GM18861 (cell line): ENCODE results near the gene ZDHHC20.

Experiments used
- ATAC-seq: cut with Tn5 transposase; IDR thresholded peaks from one replicate; pipeline ENCODE4 v1.9.1; 2021; ENCODE audit not compliant: unreplicated experiment

The ZDHHC20 gene

GRCh38 chr13:21328201-21328600 is 130.9 kb downstream of the ZDHHC20 start:
- no peak for ATAC-seq

DNA sequence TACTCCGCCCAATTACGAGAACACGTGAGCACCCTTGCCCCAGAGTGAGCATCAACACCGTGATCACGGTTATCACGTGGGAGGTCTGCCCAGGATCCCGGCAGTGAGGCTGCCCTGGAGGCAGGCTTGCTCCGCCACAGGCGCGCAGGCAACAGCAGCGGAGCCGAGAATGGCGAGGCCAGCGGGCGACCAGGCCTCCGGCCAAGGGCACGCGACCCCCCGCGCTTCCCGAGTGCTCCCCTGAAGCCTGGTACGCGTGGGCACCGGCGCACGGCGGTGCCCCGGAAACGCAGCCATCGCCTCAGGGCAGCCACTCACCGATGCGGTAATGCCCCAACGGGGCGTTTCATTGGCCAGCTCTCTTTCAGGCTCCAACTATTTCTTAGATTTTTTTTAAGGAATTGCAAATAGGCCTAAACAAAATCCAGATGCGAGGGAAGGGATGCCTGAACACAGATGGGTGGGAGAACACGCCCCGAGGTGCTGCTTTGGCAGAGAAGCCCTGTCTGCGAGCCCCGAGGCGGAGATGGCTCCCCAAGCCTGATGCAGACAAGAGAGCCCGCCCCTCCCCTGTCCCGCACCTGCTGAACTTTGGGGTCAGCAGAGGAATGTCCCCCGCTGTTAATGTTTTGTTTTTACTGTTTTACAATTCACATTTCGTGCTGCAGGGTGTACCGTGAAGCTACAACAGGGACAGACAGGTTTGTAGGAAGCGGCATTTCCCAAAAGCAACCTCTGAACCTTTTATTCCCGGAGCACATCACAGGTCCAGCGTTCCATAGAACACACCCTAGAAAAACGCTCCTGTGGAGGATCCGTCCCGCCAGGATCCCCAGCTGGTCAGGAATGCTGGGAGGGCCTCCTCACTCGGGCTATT is 132.7 kb downstream of the ZDHHC20 start:
- ATAC-seq = no peak

GRCh38 chr13:21324803-21325202 is 134.3 kb downstream of the ZDHHC20 start:
- ATAC-seq = no peak

DNA sequence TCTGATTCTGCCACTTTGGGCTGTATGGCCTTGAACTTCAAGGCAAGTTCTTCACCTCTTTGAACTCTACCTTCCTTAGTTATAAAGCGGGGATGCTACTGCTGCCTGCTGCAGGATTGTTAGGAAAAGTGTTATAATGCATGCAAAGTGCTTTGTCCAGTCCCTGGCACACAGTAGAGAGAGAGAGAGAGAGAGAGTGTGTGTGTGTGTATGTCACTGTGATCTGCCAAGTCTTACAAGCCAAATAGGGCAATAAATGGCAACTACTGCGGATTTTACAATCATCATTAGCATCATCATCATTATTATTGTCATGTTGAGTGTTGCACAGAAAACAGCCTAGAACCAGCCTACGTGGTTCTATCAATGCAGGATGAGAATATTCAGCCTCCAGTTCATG is 136.1 kb downstream of the ZDHHC20 start:
- no peak for ATAC-seq
